Prostate gland (tissue), 2 donors: Measurements from ENCODE around the gene FCHO1. TPM values are rescaled to one million over a fixed set of nuclear protein-coding genes. Genes with fewer than 3 reads are reported as not detected.

Source experiments
- DNase-seq: peaks from one replicate; pipeline ENCODE4 v3.0.0-alpha.2; 2019; ENCODE audit warnings: low spot score
- H3K27ac ChIP-seq, 2 donors: fragments of 200-600 bp; sonication (generic); 2 replicates each; pipeline ENCODE4 v1.5.1; 2017 to 2019
- H3K27me3 ChIP-seq: fragments of 200-600 bp; sonication (generic); replicated peaks from 2 replicates; pipeline ENCODE4 v1.5.1; 2019; ENCODE audit not compliant: insufficient read depth
- H3K36me3 ChIP-seq, 2 donors: fragments of 200-600 bp; sonication (generic); 1 replicate in 1 of 2; 2 replicates in 1 of 2; pipeline versions ENCODE4 v1.5.1 to v1.8.1; 2017 to 2019
- H3K4me1 ChIP-seq: fragments of 200-600 bp; sonication (generic); replicated peaks from 2 replicates; pipeline ENCODE4 v1.5.1; 2019
- H3K4me3 ChIP-seq, 2 donors: fragments of 200-600 bp; sonication (generic); 2 replicates each; pipeline ENCODE4 v1.5.1; 2017 to 2019
- H3K9me3 ChIP-seq: fragments of 200-600 bp; sonication (generic); 2 replicates; pipeline ENCODE4 v1.5.1; 2017
- CTCF ChIP-seq, 4 experiments: fragments of 200-600 bp in 2 of 4; fragments of 450-650 bp in 2 of 4; sonication (generic) in 2 of 4; IDR thresholded peaks; 1 replicate in 3 of 4; 2 replicates in 1 of 4; pipeline ENCODE4 v1.5.1; 2016 to 2019; ENCODE audit warnings: antibody characterized with exemption in 4 of 4, mild to moderate bottlenecking in 2 of 4, moderate library complexity in 2 of 4
- POLR2A ChIP-seq: fragments of 450-650 bp; IDR thresholded peaks from one replicate; pipeline ENCODE4 v1.6.1; 2016; ENCODE audit warnings: antibody characterized with exemption, mild to moderate bottlenecking
- POLR2AphosphoS5 ChIP-seq: sonication (generic); formaldehyde crosslinking; IDR thresholded peaks from one replicate; pipeline ENCODE4 v1.6.1; 2017; ENCODE audit warnings: antibody characterized with exemption
- WGBS: methylation state at CpG from one replicate; pipeline ENCODE4 v1.1.5; 2018; 5-methylcytosine and 5-hydroxymethylcytosine counted together
- intact Hi-C: fragments of 100-400 bp; cut with DNase I; formaldehyde crosslinking; loops from one replicate; pipeline ENCODE4 v1.14.2; 2022
- total RNA-seq, 2 donors: library from RNA; depleted of rRNA; stranded (reverse); fragments of >200 nt; gene quantifications; one replicate each; pipeline ENCODE4 v1.1.0, GENCODE V29; 2016

FCHO1 gene
- total RNA-seq, 2 donors from 2014 or later: 1.3 to 10.7 TPM

- Histone ChIP-seq H3K9me3 (no peaks in the 10 kb centered on the region), H3K27ac (peak within 1 kb of the TSS in 1 of 2 donors; percentile 65), H3K36me3 (no peaks in the 10 kb centered on the region), H3K4me3 (peak within 1 kb of the TSS in 1 of 2 donors; percentile 20), H3K4me1 (no peaks in the 10 kb centered on the region), H3K27me3 (no peaks in the 10 kb centered on the region)
- DNase-seq: peak; percentile 30
- intact Hi-C loops: no loop called here
- no peak for TF ChIP-seq CTCF (IDR thresholded peaks at IDR 0.05)
- peak; percentile 76 for TF ChIP-seq POLR2A
- WGBS: 5% methylated on average over 48 of the region's 50 CpGs
Measured at GRCh38 chr19:17794731-17795494, 43.6 kb downstream of the FCHO1 start, which contains the start of gene B3GNT3. B3GNT3 (plus strand) TSS chr19:17795138; CDS start chr19:17807808, 12,670 bp downstream.

DNA sequence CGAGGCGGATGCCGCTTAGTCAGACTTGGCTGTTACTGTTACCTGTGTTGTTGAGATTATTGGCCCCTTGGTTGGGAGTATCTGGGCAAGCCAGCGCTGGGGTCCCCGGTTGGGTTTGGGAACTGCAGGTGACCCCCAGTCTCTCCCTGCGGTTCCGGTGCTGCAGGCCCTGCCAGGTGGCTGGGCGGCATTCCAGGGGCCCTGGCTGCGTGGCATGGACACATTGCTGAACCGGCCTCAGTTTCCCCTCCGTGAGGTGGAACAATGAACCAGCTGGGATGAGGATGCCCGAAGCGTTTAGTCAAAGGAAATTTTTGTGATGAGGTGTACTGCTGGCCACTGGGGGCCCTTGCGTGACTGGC lies 44.2 kb downstream of the FCHO1 start:
- no peaks in the 10 kb centered on the region for H3K4me1 ChIP-seq
- DNase-seq: no peak
- peak overlapping the region in 1 of 2 donors; percentile 65 for H3K27ac ChIP-seq
- TF ChIP-seq POLR2AphosphoS5: no peak
- no peak for TF ChIP-seq CTCF (IDR thresholded peaks at IDR 0.05)
- no peak for TF ChIP-seq POLR2A
- H3K4me3 ChIP-seq: peak overlapping the region in 1 of 2 donors; percentile 20
- no peaks in the 10 kb centered on the region for H3K27me3 ChIP-seq
- no peaks in the 10 kb centered on the region for H3K36me3 ChIP-seq
- no peaks in the 10 kb centered on the region for H3K9me3 ChIP-seq
- intact Hi-C loops: no loop called here
- WGBS: 23% methylated on average over 14 of the region's 14 CpGs

GRCh38 chr19:17796013-17796837 lies 44.9 kb downstream of the FCHO1 start:
- Histone ChIP-seq H3K4me1 (no peaks in the 10 kb centered on the region), H3K27ac (peak overlapping the region in 1 of 2 donors; percentile 65), H3K36me3 (no peaks in the 10 kb centered on the region), H3K27me3 (no peaks in the 10 kb centered on the region), H3K4me3 (no peak overlapping the region), H3K9me3 (no peaks in the 10 kb centered on the region)
- WGBS: 69% methylated on average over 6 of the region's 6 CpGs
- no peak for DNase-seq
- intact Hi-C loops: no loop called here
- TF ChIP-seq POLR2AphosphoS5: no peak
- TF ChIP-seq POLR2A: no peak
- TF ChIP-seq CTCF (IDR thresholded peaks at IDR 0.05): no peak

DNA sequence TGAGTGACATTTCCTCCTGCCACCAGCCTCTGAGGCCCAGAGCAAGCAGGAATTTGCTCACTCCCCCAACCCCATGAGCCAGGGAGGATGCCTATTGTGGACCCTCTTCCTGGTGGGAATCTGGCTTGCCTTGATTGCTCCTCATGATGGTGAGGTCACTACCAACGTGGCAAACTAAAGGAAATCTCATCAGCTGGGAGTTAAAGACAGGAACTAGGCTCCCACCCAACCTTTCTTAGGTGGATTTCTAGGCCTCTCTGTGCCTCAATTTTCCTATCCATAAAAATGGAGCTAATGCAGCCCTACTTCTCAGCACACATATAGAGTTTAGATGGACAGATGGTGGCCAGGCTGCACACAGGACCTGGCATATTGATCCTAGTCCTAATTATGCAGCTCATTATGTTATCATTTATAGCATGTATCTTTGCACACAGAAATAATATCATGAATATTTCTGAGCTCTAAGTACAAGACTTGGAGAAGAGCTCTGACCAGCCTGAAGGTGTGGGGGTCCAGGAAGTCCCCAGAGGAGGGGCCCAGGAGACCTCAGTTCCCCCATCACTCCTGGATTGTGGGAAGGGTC lies 45.7 kb downstream of the FCHO1 start:
- no peak overlapping the region for H3K4me3 ChIP-seq
- no peaks in the 10 kb centered on the region for H3K27me3 ChIP-seq
- H3K36me3 ChIP-seq: no peaks in the 10 kb centered on the region
- intact Hi-C loops: no loop called here
- H3K27ac ChIP-seq: peak overlapping the region in 1 of 2 donors; percentile 65
- no peaks in the 10 kb centered on the region for H3K4me1 ChIP-seq
- WGBS: 80% methylated on average over 1 of the region's 1 CpG
- TF ChIP-seq CTCF (IDR thresholded peaks at IDR 0.05) (no peak), POLR2AphosphoS5 (no peak), POLR2A (no peak)
- DNase-seq: no peak
- H3K9me3 ChIP-seq: no peaks in the 10 kb centered on the region
